HCT116 (cell line): ENCODE data around the gene OR10A4. TPM values are rescaled to one million over a fixed set of nuclear protein-coding genes. Genes with fewer than 3 reads are reported as not detected.

Source experiments
- ATAC-seq: fragments of 200-7000 bp; cut with Tn5 transposase; 2 replicates; pipeline ENCODE4 v1.9.1; 2020; ENCODE audit warnings: mild to moderate bottlenecking, moderate library complexity
- BruUV-seq: library from RNA; stranded (reverse); fragments of 400-500 nt; replicated peaks from 2 replicates; lab custom pipeline; 2021; lab: Mats Ljungman, UMichigan
- CTCF ChIA-PET: fragments of 300-600 bp; sonication (Branson Sonifier 250); formaldehyde crosslinking; loops from one replicate; lab custom pipeline; 2021; ENCODE audit warnings: antibody characterized with exemption; lab: Charles Lee
- POLR2A ChIA-PET: fragments of 300-600, 350-600 bp; sonication (Branson Sonifier 250); formaldehyde crosslinking; loops from one replicate; lab custom pipeline; 2021; ENCODE audit warnings: antibody characterized with exemption; lab: Charles Lee
- RAD21 ChIA-PET, 2 experiments: fragments of 300-600 bp; sonication (Branson Sonifier 250); formaldehyde crosslinking; loops; one replicate each; lab custom pipeline; 2023; ENCODE audit warnings: low total read pairs in 2 of 2; ENCODE audit not compliant: uncharacterized antibody in 2 of 2, unreplicated experiment in 2 of 2, low non-redundant PET in 1 of 2; lab: Charles Lee
- DNase-seq: peaks from one replicate; pipeline ENCODE4 v3.0.0-alpha.2; 2010; ENCODE audit warnings: low read depth, low spot score
- H2AFZ ChIP-seq: fragments of 200-600 bp; shearing (Covaris generic), sonication (generic); 2 replicates; pipeline ENCODE4 v1.6.1; 2017; ENCODE audit warnings: low read depth, mixed run types, mixed read lengths, antibody characterized with exemption, low read length; ENCODE audit not compliant: poor library complexity, severe bottlenecking
- H3K27ac ChIP-seq: 2 replicates; pipeline ENCODE4 v1.5.1; 2012; ENCODE audit warnings: low read depth, low read length
- H3K27me3 ChIP-seq: fragments of 200-600 bp; sonication (generic); 2 replicates; pipeline ENCODE4 v1.6.1; 2016; ENCODE audit warnings: mixed run types, low read length, mixed read lengths; ENCODE audit not compliant: insufficient read depth
- H3K36me3 ChIP-seq, 2 experiments: fragments of 200-500 bp in 1 of 2; fragments of 200-600 bp in 1 of 2; sonication (Bioruptor generic) in 1 of 2; sonication (generic) in 1 of 2; 2 replicates each; pipeline versions ENCODE4 v1.5.1 to v1.6.1; 2014 to 2016; ENCODE audit warnings: low read length in 2 of 2, inconsistent platforms in 1 of 2, mixed read lengths in 1 of 2, mixed run types in 1 of 2; ENCODE audit not compliant: insufficient read depth in 2 of 2, control insufficient read depth in 1 of 2
- H3K4me1 ChIP-seq, 2 experiments: fragments of 200-600 bp in 1 of 2; sonication (generic) in 1 of 2; 2 replicates each; pipeline versions ENCODE4 v1.5.1 to v1.6.1; 2012 to 2017; ENCODE audit warnings: low read length in 2 of 2, inconsistent platforms in 1 of 2, mild to moderate bottlenecking in 1 of 2, mixed read lengths in 1 of 2, mixed run types in 1 of 2, moderate library complexity in 1 of 2; ENCODE audit not compliant: insufficient read depth in 2 of 2, control insufficient read depth in 1 of 2
- H3K4me2 ChIP-seq: fragments of 200-600 bp; sonication (generic); 2 replicates; pipeline ENCODE4 v1.6.1; 2017; ENCODE audit warnings: mixed run types, low read length, mixed read lengths
- H3K4me3 ChIP-seq, 2 experiments: fragments of 200-600 bp in 1 of 2; sonication (generic) in 1 of 2; replicated peaks in 1 of 2; 2 replicates each; pipeline ENCODE4 v1.5.1; 2011 to 2016; ENCODE audit warnings: low read length in 2 of 2, control low read depth in 1 of 2, low read depth in 1 of 2, mild to moderate bottlenecking in 1 of 2, mixed read lengths in 1 of 2, mixed run types in 1 of 2
- H3K79me2 ChIP-seq: fragments of 200-600 bp; sonication (generic); 2 replicates; pipeline ENCODE4 v1.6.1; 2017; ENCODE audit warnings: mild to moderate bottlenecking, mixed run types, low read length, moderate library complexity, mixed read lengths; ENCODE audit not compliant: insufficient read depth
- H3K9ac ChIP-seq: fragments of 200-600 bp; sonication (generic); 2 replicates; pipeline ENCODE4 v1.6.1; 2016; ENCODE audit warnings: low read length, mixed read lengths
- H3K9me2 ChIP-seq: fragments of 200-600 bp; sonication (generic), shearing (Covaris generic); 2 replicates; pipeline ENCODE4 v1.6.1; 2017; ENCODE audit warnings: mixed run types, mild to moderate bottlenecking, moderate library complexity; ENCODE audit not compliant: insufficient read depth
- H3K9me3 ChIP-seq, 2 experiments: fragments of 200-500 bp in 1 of 2; fragments of 200-600 bp in 1 of 2; sonication (Bioruptor generic) in 1 of 2; sonication (generic) in 1 of 2; 2 replicates each; pipeline ENCODE4 v1.6.1; 2014 to 2017; ENCODE audit warnings: low read length in 2 of 2, mixed read lengths in 2 of 2, inconsistent platforms in 1 of 2, low read depth in 1 of 2, mild to moderate bottlenecking in 1 of 2, mixed run types in 1 of 2, moderate library complexity in 1 of 2; ENCODE audit not compliant: control insufficient read depth in 1 of 2, insufficient read depth in 1 of 2
- H4K20me1 ChIP-seq: fragments of 200-600 bp; sonication (generic), shearing (Covaris generic); 2 replicates; pipeline ENCODE4 v1.6.1; 2017; ENCODE audit warnings: mixed run types, mild to moderate bottlenecking, moderate library complexity; ENCODE audit not compliant: insufficient read depth
- ATF3 ChIP-seq: IDR thresholded peaks from 2 replicates; pipeline ENCODE4 v1.6.1; 2012
- CBX3 ChIP-seq: IDR thresholded peaks from 2 replicates; pipeline ENCODE4 v1.6.1; 2012; ENCODE audit warnings: low read depth
- CEBPB ChIP-seq: IDR thresholded peaks from 2 replicates; pipeline ENCODE4 v1.6.1; 2012; ENCODE audit warnings: low read depth
- CTCF ChIP-seq, 3 experiments: fragments of 200-600 bp in 1 of 3; sonication (generic) in 1 of 3; IDR thresholded peaks in 2 of 3; conservative IDR thresholded peaks in 1 of 3; 2 replicates each; pipeline ENCODE4 v1.5.1; 2012 to 2017; ENCODE audit warnings: low read depth in 2 of 3, low read length in 2 of 3, antibody characterized with exemption in 1 of 3, borderline replicate concordance in 1 of 3, control low read depth in 1 of 3, mild to moderate bottlenecking in 1 of 3, mixed read lengths in 1 of 3, mixed run types in 1 of 3, moderate library complexity in 1 of 3; ENCODE audit not compliant: insufficient read depth in 1 of 3
- EGR1 ChIP-seq: IDR thresholded peaks from 2 replicates; pipeline ENCODE4 v1.6.1; 2012; ENCODE audit warnings: low read depth
- ELF1 ChIP-seq: IDR thresholded peaks from 2 replicates; pipeline ENCODE4 v1.6.1; 2012; ENCODE audit warnings: low read depth, borderline replicate concordance
- EZH2 ChIP-seq: fragments of 200-600 bp; sonication (generic); IDR thresholded peaks from 2 replicates; pipeline ENCODE4 v1.6.1; 2017; ENCODE audit warnings: antibody characterized with exemption, mixed run types
- EZH2phosphoT487 ChIP-seq: fragments of 200-600 bp; IDR thresholded peaks from 2 replicates; pipeline ENCODE4 v1.6.1; 2018; ENCODE audit warnings: antibody characterized with exemption, borderline replicate concordance
- FOSL1 ChIP-seq: IDR thresholded peaks from 2 replicates; pipeline ENCODE4 v1.6.1; 2012; ENCODE audit warnings: low read depth
- JUND ChIP-seq: IDR thresholded peaks from 2 replicates; pipeline ENCODE4 v1.6.1; 2012
- POLR2A ChIP-seq: IDR thresholded peaks from 2 replicates; pipeline ENCODE4 v1.7.0; 2011; ENCODE audit warnings: borderline replicate concordance; ENCODE audit not compliant: insufficient read depth, insufficient read length; ENCODE audit errors: extremely low read depth
- POLR2AphosphoS5 ChIP-seq: IDR thresholded peaks from 2 replicates; pipeline ENCODE4 v1.6.1; 2011; ENCODE audit warnings: mild to moderate bottlenecking, low read depth, low read length, moderate library complexity
- RAD21 ChIP-seq: IDR thresholded peaks from 2 replicates; pipeline ENCODE4 v1.6.1; 2012; ENCODE audit warnings: low read depth, mild to moderate bottlenecking
- SIN3A ChIP-seq: IDR thresholded peaks from 2 replicates; pipeline ENCODE4 v1.6.1; 2012; ENCODE audit warnings: low read depth
- SP1 ChIP-seq: IDR thresholded peaks from 2 replicates; pipeline ENCODE4 v1.6.1; 2012; ENCODE audit warnings: low read depth
- SRF ChIP-seq: IDR thresholded peaks from 2 replicates; pipeline ENCODE4 v1.6.1; 2012; ENCODE audit warnings: low read depth
- YY1 ChIP-seq: IDR thresholded peaks from 2 replicates; pipeline ENCODE4 v1.6.1; 2011; ENCODE audit warnings: low read length, low read depth, moderate library complexity, mild to moderate bottlenecking; ENCODE audit not compliant: insufficient replicate concordance; ENCODE audit errors: extremely low read depth
- ZFX ChIP-seq: fragments of 450-650 bp; IDR thresholded peaks from 2 replicates; pipeline ENCODE4 v1.6.1; 2017
- ZNF274 ChIP-seq: fragments of 200-500 bp; sonication (Bioruptor generic); IDR thresholded peaks from 2 replicates; pipeline ENCODE4 v1.6.1; 2014; ENCODE audit warnings: mild to moderate bottlenecking, low read depth, low read length, inconsistent platforms
- intact Hi-C: fragments of 100-400 bp; cut with micrococcal nuclease; formaldehyde crosslinking; loops from 2 replicates; pipeline ENCODE4 v1.10.0; 2022
- total RNA-seq: library from RNA; stranded (reverse); gene quantifications from one replicate; pipeline ENCODE4 v1.2.1, GENCODE V29; 2021; ENCODE audit not compliant: unreplicated experiment
- TF ChIP-seq, protein P1 (sequence below): IDR thresholded peaks from 2 replicates; pipeline ENCODE4 v1.6.1; 2012

The OR10A4 gene
- total RNA-seq, 1 experiment from 2014 or later = not detected

DNA sequence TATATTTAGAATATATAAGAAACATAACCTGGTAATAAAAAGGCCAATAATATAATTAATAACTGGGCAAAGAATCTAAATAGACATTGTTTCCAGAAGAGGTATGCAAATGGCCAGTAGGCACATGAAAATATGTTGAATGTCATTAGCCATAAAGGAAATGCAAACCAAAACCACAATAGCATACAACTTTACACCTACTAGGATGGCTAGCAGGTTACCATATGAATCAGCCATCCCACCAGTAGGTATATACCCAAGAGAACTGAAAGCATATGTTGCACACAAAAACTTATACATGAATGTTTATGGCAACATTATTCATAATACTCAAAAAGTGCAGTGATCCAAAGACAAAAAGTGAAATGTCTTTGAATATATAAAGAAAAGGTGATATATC lies 18.6 kb downstream of the OR10A4 start (continued):
- TF ChIP-seq, protein P1, sequence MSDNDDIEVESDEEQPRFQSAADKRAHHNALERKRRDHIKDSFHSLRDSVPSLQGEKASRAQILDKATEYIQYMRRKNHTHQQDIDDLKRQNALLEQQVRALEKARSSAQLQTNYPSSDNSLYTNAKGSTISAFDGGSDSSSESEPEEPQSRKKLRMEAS = no peak
- TF ChIP-seq EZH2phosphoT487 = no peak
- TF ChIP-seq ATF3 = no peak

GRCh38 chr11:6898911-6899310 lies 22.5 kb downstream of the OR10A4 start:
- H3K9me2 ChIP-seq = no peaks in the 10 kb centered on the region
- H2AFZ ChIP-seq = no peak overlapping the region
- H3K79me2 ChIP-seq = no peaks in the 10 kb centered on the region
- CTCF ChIA-PET = no interaction called here
- TF ChIP-seq POLR2AphosphoS5 = no peak
- no peak for TF ChIP-seq ZNF274
- TF ChIP-seq YY1 = no peak
- TF ChIP-seq JUND = no peak
- TF ChIP-seq CBX3 = no peak
- TF ChIP-seq, protein P1 = no peak
- TF ChIP-seq FOSL1 = no peak
- no peak for TF ChIP-seq SRF
- no peak for TF ChIP-seq RAD21
- TF ChIP-seq SIN3A = no peak
- TF ChIP-seq EGR1 = no peak
- no peak for TF ChIP-seq CEBPB
- no peak for TF ChIP-seq CTCF (IDR thresholded peaks at IDR 0.05 in 2 of 3, conservative IDR thresholded peaks at IDR 0.05 in 1 of 3; ENCODE audit: borderline replicate concordance in 1 of 3, insufficient read depth in 1 of 3, low read depth in 2 of 3, low read length in 2 of 3)
- TF ChIP-seq EZH2phosphoT487 = no peak
- TF ChIP-seq POLR2A = no peak
- TF ChIP-seq SP1 = no peak
- TF ChIP-seq ZFX = no peak
- no peak for TF ChIP-seq ELF1
- no peak for TF ChIP-seq EZH2
- TF ChIP-seq, all 23 proteins: peak for 0
- no peaks in the 10 kb centered on the region for H3K4me1 ChIP-seq
- H3K27ac ChIP-seq = no peak overlapping the region
- H3K9me3 ChIP-seq = no peaks in the 10 kb centered on the region
- ATAC-seq (no peak), DNase-seq (no peak)
- BruUV-seq = no TSS peak
- H3K4me3 ChIP-seq = no peak overlapping the region
- RAD21 ChIA-PET = no interaction called here
- intact Hi-C loops = no loop called here
- POLR2A ChIA-PET = no interaction called here
- H4K20me1 ChIP-seq = no peaks in the 10 kb centered on the region
- no peaks in the 10 kb centered on the region for H3K36me3 ChIP-seq
- no peak overlapping the region for H3K4me2 ChIP-seq
- H3K27me3 ChIP-seq = peaks cover 40% of the 10 kb centered on the region
- no peak overlapping the region for H3K9ac ChIP-seq
